ENCODE measurements around the gene RNGTT. TPM values are rescaled to one million over a fixed set of nuclear protein-coding genes. Genes with fewer than 3 reads are reported as not detected.

The RNGTT gene
- total and polyA plus RNA-seq, 10 of the 15 experiments (the other 5 are each of a cell fraction or from before 2014, with no cell fraction given): 7.7 to 30.4 (median 22.2) TPM

DNA sequence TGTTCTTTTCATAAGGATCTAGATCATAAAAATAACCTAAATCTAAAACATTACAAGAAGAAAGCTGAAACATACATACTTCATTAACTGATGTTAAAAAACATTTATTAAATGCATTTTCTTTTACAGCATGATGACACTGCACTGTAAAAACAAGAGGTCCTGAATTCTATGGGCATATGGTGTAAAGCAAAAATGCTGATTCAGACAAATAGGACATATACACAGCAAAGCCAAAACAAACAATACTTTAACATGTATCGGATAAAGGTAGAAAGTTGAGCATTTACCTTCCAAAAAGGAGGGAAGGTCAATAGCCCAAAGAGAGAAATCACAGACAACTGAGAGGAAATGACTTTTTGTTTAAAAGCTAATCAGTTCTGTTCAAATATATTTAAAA, 221.5 kb downstream of the RNGTT start:
- H2AFZ ChIP-seq (ENCODE audit: control insufficient read depth, low read depth, low read length): no peak overlapping the region
- ChIA-PET CTCF (interaction anchor here (2.8 kb wide), 1 partner anchor 10 kb away, joined by 14 read pairs; no protein-coding TSS in a partner anchor), POLR2A (interaction anchor here (0.9 to 1.3 kb wide), 2 partner anchors 10 to 18 kb away, joined by 4 read pairs; no protein-coding TSS in a partner anchor), SMC1A (ENCODE audit: uncharacterized antibody, unreplicated experiment) (interaction anchor here (0.6 to 3.0 kb wide), 7 partner anchors 9 to 281 kb away, joined by 3 to 10 read pairs (median 4); no protein-coding TSS in a partner anchor), RAD21 (ENCODE audit: unreplicated experiment) (interaction anchor here (0.7 kb wide), 1 partner anchor 18 kb away, joined by 3 read pairs; no protein-coding TSS in a partner anchor)
- no peaks in the 10 kb centered on the region for H3K4me1 ChIP-seq (ENCODE audit: control insufficient read depth, insufficient read depth, low read length)
- DNase-seq (ENCODE audit: low read depth, low spot score) (no peak), FAIRE-seq (no peak), ATAC-seq (no peak)
- no peaks in the 10 kb centered on the region for H3K27me3 ChIP-seq (replicated peaks in 1 of 2; ENCODE audit: control insufficient read depth in 2 of 2, insufficient read depth in 2 of 2, low read length in 1 of 2)
- BruUV-seq (replicated peaks): no TSS peak
- 92% methylated on average over 1 of the region's 1 CpG for WGBS (ENCODE audit: insufficient coverage, insufficient replicate concordance, low lambda C conversion rate, missing lambda C conversion rate)
- H3K4me2 ChIP-seq (ENCODE audit: control insufficient read depth, insufficient read depth): no peak overlapping the region
- intact Hi-C loops (cut with micrococcal nuclease; ENCODE audit: unreplicated experiment): no loop called here
- no peaks in the 10 kb centered on the region for H4K20me1 ChIP-seq (ENCODE audit: control insufficient read depth, insufficient read depth)
- in situ Hi-C loops (cut with MboI): no loop called here
- no peaks in the 10 kb centered on the region for H3K36me3 ChIP-seq (ENCODE audit: control insufficient read depth in 2 of 2, insufficient read depth in 2 of 2, low read length in 1 of 2)
- peaks cover 2% of the 10 kb centered on the region; the same call in 2 of the 3 replicates for H3K9me3 ChIP-seq (replicated peaks; ENCODE audit: control insufficient read depth, insufficient read depth, low read length)
- TF ChIP-seq MTA2 (IDR thresholded peaks at IDR 0.05; ENCODE audit: low read depth) (no peak), ATF7 (IDR thresholded peaks at IDR 0.05; ENCODE audit: low read depth) (no peak), ZNF217 (IDR thresholded peaks at IDR 0.05) (no peak), FOS (IDR thresholded peaks at IDR 0.05; ENCODE audit: borderline replicate concordance, extremely low read depth, insufficient read length) (no peak), ZNF622 (IDR thresholded peaks at IDR 0.05) (no peak), CREM (IDR thresholded peaks at IDR 0.05; ENCODE audit: low read depth) (no peak)
- no peak overlapping the region for H3K27ac ChIP-seq (ENCODE audit: control insufficient read depth, insufficient read depth)
- no peak overlapping the region for H3K9ac ChIP-seq (ENCODE audit: control insufficient read depth, insufficient read depth, low read length)
- H3K79me2 ChIP-seq (ENCODE audit: control insufficient read depth, insufficient read depth, low read length): no peaks in the 10 kb centered on the region
- no peak overlapping the region for H3K4me3 ChIP-seq

DNA sequence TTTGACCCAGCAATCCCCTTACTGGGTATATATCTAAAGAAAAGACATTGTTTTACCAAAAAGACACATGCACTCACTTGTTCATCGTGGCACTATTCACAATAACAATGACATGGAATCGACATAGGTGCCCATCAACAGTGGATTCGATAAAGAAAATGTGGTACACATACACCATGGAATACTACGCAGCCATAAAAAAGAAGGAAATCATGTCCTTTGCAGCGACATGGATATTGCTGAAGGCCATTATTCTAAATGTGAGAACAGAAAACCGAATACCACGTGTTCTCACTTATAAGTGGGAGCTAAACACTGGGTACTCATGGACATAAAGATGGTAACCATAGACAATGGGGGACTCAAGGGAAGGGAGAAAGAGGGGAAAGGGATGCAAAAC, 222.3 kb downstream of the RNGTT start:
- in situ Hi-C loops (cut with MboI): no loop called here
- CTCF ChIA-PET: interaction anchor here (2.8 kb wide), 1 partner anchor 11 kb away, joined by 14 read pairs; no protein-coding TSS in a partner anchor
- no peak for TF ChIP-seq NFYA (IDR thresholded peaks at IDR 0.05; ENCODE audit: borderline replicate concordance, low read depth, low read length)
- TF ChIP-seq ZNF592 (IDR thresholded peaks at IDR 0.05): no peak
- no peak for TF ChIP-seq SMC3 (IDR thresholded peaks at IDR 0.05; ENCODE audit: borderline replicate concordance, low read length)
- no peak for TF ChIP-seq CHD2 (IDR thresholded peaks at IDR 0.05; ENCODE audit: borderline replicate concordance, low read depth, low read length)
- no peak for TF ChIP-seq KAT2A (conservative IDR thresholded peaks at IDR 0.05; ENCODE audit: control insufficient read depth, low read depth, low read length)
- TF ChIP-seq CBX5 (IDR thresholded peaks at IDR 0.05; ENCODE audit: low read depth): no peak
- no peak for TF ChIP-seq RELA (IDR thresholded peaks at IDR 0.05; ENCODE audit: borderline replicate concordance, partially characterized antibody)
- TF ChIP-seq TARDBP (IDR thresholded peaks at IDR 0.05; ENCODE audit: borderline replicate concordance): no peak
- no peak for TF ChIP-seq SP1 (IDR thresholded peaks at IDR 0.05; ENCODE audit: low read depth, low read length)

More for the DNA sequence above, 222.3 kb downstream of the RNGTT start:
- BruUV-seq (replicated peaks): no TSS peak
- ChIA-PET RAD21 (ENCODE audit: unreplicated experiment) (no interaction called here), POLR2A (no interaction called here), SMC1A (ENCODE audit: uncharacterized antibody, unreplicated experiment) (interaction anchor here (3.0 kb wide), 1 partner anchor 11 kb away, joined by 10 read pairs; no protein-coding TSS in a partner anchor)
- no peak for FAIRE-seq
- no peak overlapping the region for H2AFZ ChIP-seq (ENCODE audit: control insufficient read depth, low read depth, low read length)
- H3K79me2 ChIP-seq (ENCODE audit: control insufficient read depth, insufficient read depth, low read length): no peaks in the 10 kb centered on the region
- H3K9ac ChIP-seq (ENCODE audit: control insufficient read depth, insufficient read depth, low read length): no peak overlapping the region
- no peak overlapping the region for H3K4me2 ChIP-seq (ENCODE audit: control insufficient read depth, insufficient read depth)
- H4K20me1 ChIP-seq (ENCODE audit: control insufficient read depth, insufficient read depth): no peaks in the 10 kb centered on the region
- H3K4me1 ChIP-seq (ENCODE audit: control insufficient read depth, insufficient read depth, low read length): no peaks in the 10 kb centered on the region
- no peaks in the 10 kb centered on the region; a peak in 2 of 4 replicates for H3K36me3 ChIP-seq (ENCODE audit: control insufficient read depth in 2 of 2, insufficient read depth in 2 of 2, low read length in 1 of 2)
- no peak for DNase-seq (ENCODE audit: low read depth, low spot score)
- H3K4me3 ChIP-seq: no peak overlapping the region
- no peak overlapping the region for H3K27ac ChIP-seq (ENCODE audit: control insufficient read depth, insufficient read depth)
- peaks cover 2% of the 10 kb centered on the region; the same call in 2 of the 3 replicates for H3K9me3 ChIP-seq (replicated peaks; ENCODE audit: control insufficient read depth, insufficient read depth, low read length)
- ATAC-seq: no peak
- 98% methylated on average over 7 of the region's 7 CpGs for WGBS (ENCODE audit: insufficient coverage, insufficient replicate concordance, low lambda C conversion rate, missing lambda C conversion rate)
- intact Hi-C loops (cut with micrococcal nuclease; ENCODE audit: unreplicated experiment): no loop called here
- H3K27me3 ChIP-seq (replicated peaks in 1 of 2; ENCODE audit: control insufficient read depth in 2 of 2, insufficient read depth in 2 of 2, low read length in 1 of 2): no peaks in the 10 kb centered on the region
